Measurements from ENCODE around the gene PPFIA1. TPM values are rescaled to one million over a fixed set of nuclear protein-coding genes. Genes with fewer than 3 reads are reported as not detected.
A peak's percentile ranks its signal among the peaks of the same experiment; 100 is the strongest.

PPFIA1 gene
- total RNA-seq, 2 experiments from 2014 or later, result 34.6 to 53.9 TPM

- Histone ChIP-seq H4K20me1 (ENCODE audit: insufficient read depth, low read length) (no peaks in the 10 kb centered on the region), H3K4me3 (ENCODE audit: low read depth, low read length, poor library complexity, severe bottlenecking) (no peak overlapping the region), H3K36me3 (ENCODE audit: insufficient read depth, low read length) (peaks cover 14% of the 10 kb centered on the region), H2AFZ (ENCODE audit: low read length) (no peak overlapping the region), H3K9me3 (ENCODE audit: low read length) (no peaks in the 10 kb centered on the region), H3K9me2 (ENCODE audit: insufficient read depth, low read length) (no peaks in the 10 kb centered on the region), H3K4me1 (ENCODE audit: insufficient read depth, low read length, poor library complexity, severe bottlenecking) (no peaks in the 10 kb centered on the region), H3K27ac (ENCODE audit: low read depth, low read length, poor library complexity, severe bottlenecking) (no peak overlapping the region), H3K4me2 (ENCODE audit: low read length) (no peak overlapping the region), H3K79me2 (ENCODE audit: insufficient read depth, low read depth, low read length) (peaks cover 3% of the 10 kb centered on the region; the same call in 1 of the 2 replicates)
- intact Hi-C loops (cut with micrococcal nuclease; ENCODE audit: unreplicated experiment), result no loop called here
- peak; percentile 5 for DNase-seq (ENCODE audit: low spot score)
- TF ChIP-seq EZH2phosphoT487 (IDR thresholded peaks at IDR 0.05; ENCODE audit: borderline replicate concordance, low read depth, low read length) (no peak), CTCF (conservative IDR thresholded peaks at IDR 0.05; ENCODE audit: low read length) (no peak)
- ChIA-PET CTCF (ENCODE audit: unreplicated experiment) (no interaction called here), POLR2A (interaction anchor here (0.6 kb wide), 1 partner anchor 25 kb away, joined by 4 read pairs; no protein-coding TSS in a partner anchor)
- BruUV-seq (replicated peaks), result no TSS peak
Observed at GRCh38 chr11:70314730-70315129, 44.2 kb downstream of the PPFIA1 start.

GRCh38 chr11:70315716-70316115 is 45.2 kb downstream of the PPFIA1 start:
- POLR2A ChIA-PET, result no interaction called here
- CTCF ChIA-PET (ENCODE audit: unreplicated experiment), result no interaction called here
- Histone ChIP-seq H3K9me2 (ENCODE audit: insufficient read depth, low read length) (no peaks in the 10 kb centered on the region), H3K36me3 (ENCODE audit: insufficient read depth, low read length) (peaks cover 12% of the 10 kb centered on the region; the same call in 1 of the 2 replicates), H3K9me3 (ENCODE audit: low read length) (no peaks in the 10 kb centered on the region), H3K4me1 (ENCODE audit: insufficient read depth, low read length, poor library complexity, severe bottlenecking) (no peaks in the 10 kb centered on the region), H3K27ac (ENCODE audit: low read depth, low read length, poor library complexity, severe bottlenecking) (no peak overlapping the region), H3K79me2 (ENCODE audit: insufficient read depth, low read depth, low read length) (peaks cover 3% of the 10 kb centered on the region; the same call in 1 of the 2 replicates), H3K4me3 (ENCODE audit: low read depth, low read length, poor library complexity, severe bottlenecking) (no peak overlapping the region), H2AFZ (ENCODE audit: low read length) (no peak overlapping the region), H4K20me1 (ENCODE audit: insufficient read depth, low read length) (no peaks in the 10 kb centered on the region), H3K4me2 (ENCODE audit: low read length) (no peak overlapping the region)
- TF ChIP-seq CTCF (conservative IDR thresholded peaks at IDR 0.05; ENCODE audit: low read length), result no peak
- TF ChIP-seq EZH2phosphoT487 (IDR thresholded peaks at IDR 0.05; ENCODE audit: borderline replicate concordance, low read depth, low read length), result no peak
- BruUV-seq (replicated peaks), result no TSS peak
- intact Hi-C loops (cut with micrococcal nuclease; ENCODE audit: unreplicated experiment), result no loop called here
- no peak for DNase-seq (ENCODE audit: low spot score)

GRCh38 chr11:70317581-70318305 is 47.3 kb downstream of the PPFIA1 start:
- intact Hi-C loops (cut with micrococcal nuclease; ENCODE audit: unreplicated experiment), result no loop called here
- TF ChIP-seq CTCF (conservative IDR thresholded peaks at IDR 0.05; ENCODE audit: low read length) (no peak), EZH2phosphoT487 (IDR thresholded peaks at IDR 0.05; ENCODE audit: borderline replicate concordance, low read depth, low read length) (no peak)
- no peak overlapping the region for H3K27ac ChIP-seq (ENCODE audit: low read depth, low read length, poor library complexity, severe bottlenecking)
- BruUV-seq (replicated peaks), result no TSS peak
- no peak overlapping the region for H3K4me3 ChIP-seq (ENCODE audit: low read depth, low read length, poor library complexity, severe bottlenecking)
- H3K4me2 ChIP-seq (ENCODE audit: low read length), result no peak overlapping the region
- no peaks in the 10 kb centered on the region for H3K9me3 ChIP-seq (ENCODE audit: low read length)
- H3K79me2 ChIP-seq (ENCODE audit: insufficient read depth, low read depth, low read length), result peaks cover 3% of the 10 kb centered on the region; the same call in 1 of the 2 replicates
- no peak overlapping the region for H2AFZ ChIP-seq (ENCODE audit: low read length)
- H3K36me3 ChIP-seq (ENCODE audit: insufficient read depth, low read length), result peaks cover 20% of the 10 kb centered on the region; the same call in 1 of the 2 replicates
- ChIA-PET CTCF (ENCODE audit: unreplicated experiment) (no interaction called here), POLR2A (no interaction called here)
- DNase-seq (ENCODE audit: low spot score), result no peak
- H3K9me2 ChIP-seq (ENCODE audit: insufficient read depth, low read length), result no peaks in the 10 kb centered on the region
- H4K20me1 ChIP-seq (ENCODE audit: insufficient read depth, low read length), result no peaks in the 10 kb centered on the region
- no peaks in the 10 kb centered on the region for H3K4me1 ChIP-seq (ENCODE audit: insufficient read depth, low read length, poor library complexity, severe bottlenecking)
